ENCODE measurements around the gene OR51F1.
"Not testable (repeated sequence)": the region's sequence is repeated elsewhere in the genome, so short reads cannot be mapped to it uniquely, and the experiment has no call there.

OR51F1 gene

DNA sequence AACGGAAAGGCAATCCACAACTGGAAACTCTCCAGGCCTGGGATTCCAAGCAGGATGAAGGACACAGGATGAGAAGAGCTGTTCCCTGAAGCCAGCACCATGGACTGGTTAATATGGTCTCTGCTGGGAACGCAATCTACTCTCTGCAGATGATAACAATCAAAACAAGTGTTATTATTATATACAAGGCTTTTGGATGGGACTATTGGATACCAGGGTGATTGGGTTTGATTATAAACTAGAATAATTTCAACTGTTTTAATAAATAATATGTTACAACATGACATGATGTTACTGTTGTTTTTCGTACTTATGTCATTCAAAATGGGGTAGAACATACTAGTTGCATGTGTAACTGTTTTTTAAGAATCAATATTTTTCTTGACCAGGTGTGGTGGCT is 34.5 kb upstream of the OR51F1 start, which contains the start of gene OR52R1:
Gene OR52R1 (minus strand): TSS at position 101 of the 400 bp plus-strand sequence. CDS start 0 bp downstream, at position 101.
- Histone ChIP-seq H3K4me3 (ENCODE audit: low read length) (no peak within 1 kb of the TSS), H3K27me3 (replicated peaks; ENCODE audit: insufficient read depth, low read length) (no peaks in the 10 kb centered on the region), H3K27ac (ENCODE audit: low read length) (no peak within 1 kb of the TSS), H3K79me2 (ENCODE audit: low read length) (no peaks in the 10 kb centered on the region), H3K9me2 (replicated peaks; ENCODE audit: insufficient read depth, low read length) (no peaks in the 10 kb centered on the region), H4K20me1 (ENCODE audit: insufficient read depth, low read length) (no peaks in the 10 kb centered on the region), H3K9me3 (replicated peaks; ENCODE audit: insufficient read depth, low read length) (no peaks in the 10 kb centered on the region), H3F3A (ENCODE audit: insufficient read depth, low read length) (no peaks in the 10 kb centered on the region), H3K36me3 (replicated peaks; ENCODE audit: insufficient read depth, low read length) (no peaks in the 10 kb centered on the region), H2AFZ (ENCODE audit: low read length) (no peak within 1 kb of the TSS), H3K9ac (ENCODE audit: low read length) (no peak within 1 kb of the TSS), H3K4me2 (ENCODE audit: low read depth, low read length) (no peak within 1 kb of the TSS), H3K4me1 (ENCODE audit: low read length) (no peaks in the 10 kb centered on the region)
- TF ChIP-seq, protein P1, sequence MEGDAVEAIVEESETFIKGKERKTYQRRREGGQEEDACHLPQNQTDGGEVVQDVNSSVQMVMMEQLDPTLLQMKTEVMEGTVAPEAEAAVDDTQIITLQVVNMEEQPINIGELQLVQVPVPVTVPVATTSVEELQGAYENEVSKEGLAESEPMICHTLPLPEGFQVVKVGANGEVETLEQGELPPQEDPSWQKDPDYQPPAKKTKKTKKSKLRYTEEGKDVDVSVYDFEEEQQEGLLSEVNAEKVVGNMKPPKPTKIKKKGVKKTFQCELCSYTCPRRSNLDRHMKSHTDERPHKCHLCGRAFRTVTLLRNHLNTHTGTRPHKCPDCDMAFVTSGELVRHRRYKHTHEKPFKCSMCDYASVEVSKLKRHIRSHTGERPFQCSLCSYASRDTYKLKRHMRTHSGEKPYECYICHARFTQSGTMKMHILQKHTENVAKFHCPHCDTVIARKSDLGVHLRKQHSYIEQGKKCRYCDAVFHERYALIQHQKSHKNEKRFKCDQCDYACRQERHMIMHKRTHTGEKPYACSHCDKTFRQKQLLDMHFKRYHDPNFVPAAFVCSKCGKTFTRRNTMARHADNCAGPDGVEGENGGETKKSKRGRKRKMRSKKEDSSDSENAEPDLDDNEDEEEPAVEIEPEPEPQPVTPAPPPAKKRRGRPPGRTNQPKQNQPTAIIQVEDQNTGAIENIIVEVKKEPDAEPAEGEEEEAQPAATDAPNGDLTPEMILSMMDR (IDR thresholded peaks at IDR 0.05; ENCODE audit: low read length): no peak
- no peak for TF ChIP-seq EZH2 (optimal IDR thresholded peaks at IDR 0.05; ENCODE audit: low read depth, low read length)
- no peak for DNase-seq

DNA sequence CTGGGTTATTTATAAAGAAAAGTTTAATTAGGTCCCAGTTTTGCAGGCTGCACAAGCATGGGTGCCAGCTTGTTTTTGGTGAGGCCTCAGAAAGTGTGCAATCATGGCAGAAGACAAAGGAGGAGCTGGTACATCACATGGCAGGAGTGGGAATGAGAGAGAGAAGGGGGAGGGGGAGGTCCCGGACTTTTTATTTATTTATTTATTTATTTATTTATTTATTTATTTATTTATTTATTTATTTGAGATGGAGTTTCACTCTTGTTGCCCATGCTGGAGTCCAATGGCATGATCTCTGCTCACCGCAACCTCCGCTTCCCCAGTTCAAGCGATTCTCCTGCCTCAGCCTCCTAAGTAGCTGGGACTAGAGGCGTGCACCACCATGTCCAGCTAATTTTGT is 31.6 kb upstream of the OR51F1 start:
- not testable (repeated sequence) for H4K20me1 ChIP-seq (ENCODE audit: insufficient read depth, low read length); H3K9ac ChIP-seq (ENCODE audit: low read length); H3K79me2 ChIP-seq (ENCODE audit: low read length); H3K4me2 ChIP-seq (ENCODE audit: low read depth, low read length); H3F3A ChIP-seq (ENCODE audit: insufficient read depth, low read length); H3K9me3 ChIP-seq (replicated peaks; ENCODE audit: insufficient read depth, low read length); DNase-seq; H3K4me3 ChIP-seq (ENCODE audit: low read length); H3K4me1 ChIP-seq (ENCODE audit: low read length); H3K27ac ChIP-seq (ENCODE audit: low read length); H3K9me2 ChIP-seq (replicated peaks; ENCODE audit: insufficient read depth, low read length); H3K27me3 ChIP-seq (replicated peaks; ENCODE audit: insufficient read depth, low read length); H3K36me3 ChIP-seq (replicated peaks; ENCODE audit: insufficient read depth, low read length); H2AFZ ChIP-seq (ENCODE audit: low read length)

DNA sequence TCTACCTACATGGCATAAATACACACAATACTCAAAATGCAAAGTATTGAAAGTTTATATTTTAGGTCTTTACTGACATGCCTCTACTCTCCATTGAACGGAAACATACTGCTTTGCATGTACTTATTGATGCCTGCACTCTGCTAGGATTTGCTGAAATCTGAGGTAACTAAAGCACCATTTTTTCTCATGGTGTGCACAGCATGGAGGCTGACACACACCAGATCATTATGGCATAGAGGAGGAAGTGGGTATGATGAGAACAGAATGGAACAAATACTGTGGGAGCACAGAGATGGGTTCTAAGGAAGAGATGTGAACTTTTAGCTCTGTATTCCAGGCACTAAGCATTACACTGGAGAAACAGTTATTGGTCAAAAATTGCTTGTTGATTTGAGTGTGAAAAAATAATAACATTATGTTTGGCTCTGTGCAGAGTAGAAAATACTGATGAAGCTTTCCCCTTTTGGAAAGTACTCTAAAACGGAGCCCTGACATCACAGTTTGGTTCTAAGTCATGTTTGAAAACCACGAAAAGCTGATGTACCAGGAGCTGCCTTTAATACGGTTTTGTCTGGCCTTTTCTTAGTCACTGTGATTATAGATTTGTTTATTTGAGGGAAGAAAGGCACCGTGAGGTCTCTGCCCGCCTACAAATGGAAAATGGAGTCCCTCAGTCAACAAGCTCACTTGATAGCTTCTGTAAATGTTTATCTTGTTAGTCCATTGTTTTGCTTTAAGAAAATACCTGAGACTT is 28.9 kb upstream of the OR51F1 start:
- H3K9me3 ChIP-seq (replicated peaks; ENCODE audit: insufficient read depth, low read length): no peaks in the 10 kb centered on the region
- no peaks in the 10 kb centered on the region for H3K36me3 ChIP-seq (replicated peaks; ENCODE audit: insufficient read depth, low read length)
- H4K20me1 ChIP-seq (ENCODE audit: insufficient read depth, low read length): no peaks in the 10 kb centered on the region
- no peaks in the 10 kb centered on the region for H3K27me3 ChIP-seq (replicated peaks; ENCODE audit: insufficient read depth, low read length)
- H3K79me2 ChIP-seq (ENCODE audit: low read length): no peaks in the 10 kb centered on the region
- DNase-seq: no peak
- no peak overlapping the region for H3K4me2 ChIP-seq (ENCODE audit: low read depth, low read length)
- no peaks in the 10 kb centered on the region for H3F3A ChIP-seq (ENCODE audit: insufficient read depth, low read length)
- no peaks in the 10 kb centered on the region for H3K4me1 ChIP-seq (ENCODE audit: low read length)
- no peak overlapping the region for H3K27ac ChIP-seq (ENCODE audit: low read length)
- H3K9ac ChIP-seq (ENCODE audit: low read length): no peak overlapping the region
- no peak overlapping the region for H2AFZ ChIP-seq (ENCODE audit: low read length)
- TF ChIP-seq, protein P1 (IDR thresholded peaks at IDR 0.05; ENCODE audit: low read length): no peak
- TF ChIP-seq EZH2 (optimal IDR thresholded peaks at IDR 0.05; ENCODE audit: low read depth, low read length) (no peak), EZH2phosphoT487 (IDR thresholded peaks at IDR 0.05; ENCODE audit: low read length) (no peak)
- no peak overlapping the region for H3K4me3 ChIP-seq (ENCODE audit: low read length)
- no peaks in the 10 kb centered on the region for H3K9me2 ChIP-seq (replicated peaks; ENCODE audit: insufficient read depth, low read length)

DNA sequence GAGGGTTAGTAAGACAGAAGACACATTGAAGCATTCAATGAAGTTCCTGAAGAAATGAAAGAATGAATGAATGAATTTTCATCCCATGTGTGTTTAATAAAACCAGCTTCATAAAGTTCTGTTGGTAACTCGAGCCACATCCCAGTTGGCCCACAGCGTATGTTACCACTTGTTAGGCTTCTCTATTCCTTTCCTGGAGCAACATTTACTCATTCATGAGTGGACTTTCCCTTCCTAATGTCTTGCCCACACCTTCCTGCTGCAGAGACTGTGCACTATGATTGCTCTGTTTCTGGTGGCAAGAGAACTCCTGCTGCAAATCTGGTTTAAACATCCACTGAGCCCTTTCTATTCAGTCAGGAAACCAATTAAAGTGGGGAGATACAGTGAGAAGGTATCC is 27.5 kb upstream of the OR51F1 start:
- Histone ChIP-seq H3K36me3 (replicated peaks; ENCODE audit: insufficient read depth, low read length) (no peaks in the 10 kb centered on the region), H3K9me3 (replicated peaks; ENCODE audit: insufficient read depth, low read length) (no peaks in the 10 kb centered on the region), H3K4me2 (ENCODE audit: low read depth, low read length) (no peak overlapping the region), H3K4me1 (ENCODE audit: low read length) (no peaks in the 10 kb centered on the region), H3K27ac (ENCODE audit: low read length) (no peak overlapping the region), H3K27me3 (replicated peaks; ENCODE audit: insufficient read depth, low read length) (no peaks in the 10 kb centered on the region), H3K79me2 (ENCODE audit: low read length) (no peaks in the 10 kb centered on the region), H4K20me1 (ENCODE audit: insufficient read depth, low read length) (no peaks in the 10 kb centered on the region), H3F3A (ENCODE audit: insufficient read depth, low read length) (no peaks in the 10 kb centered on the region), H3K9ac (ENCODE audit: low read length) (no peak overlapping the region), H3K4me3 (ENCODE audit: low read length) (no peak overlapping the region), H2AFZ (ENCODE audit: low read length) (no peak overlapping the region), H3K9me2 (replicated peaks; ENCODE audit: insufficient read depth, low read length) (no peaks in the 10 kb centered on the region)
- no peak for TF ChIP-seq EZH2phosphoT487 (IDR thresholded peaks at IDR 0.05; ENCODE audit: low read length)
- TF ChIP-seq, protein P1 (IDR thresholded peaks at IDR 0.05; ENCODE audit: low read length): no peak
- TF ChIP-seq EZH2 (optimal IDR thresholded peaks at IDR 0.05; ENCODE audit: low read depth, low read length): no peak
- DNase-seq: no peak

Measured in MM.1S (cell line).